Right lobe of liver (tissue), 4 donors: Measurements from ENCODE around the gene OCEL1.

Experiments used
- POLR2A ChIP-seq: fragments of 450-650 bp; IDR thresholded peaks from one replicate; pipeline ENCODE4 v1.6.1; 2017; ENCODE audit warnings: antibody characterized with exemption, mild to moderate bottlenecking
- TF ChIP-seq, protein P1 (sequence below), 4 donors: fragments of 200-600 bp in 3 of 4; fragments of 450-650 bp in 1 of 4; IDR thresholded peaks; one replicate each; pipeline versions ENCODE4 v1.5.1 to v1.8.0; 2016 to 2022; ENCODE audit warnings: antibody characterized with exemption in 4 of 4, mild to moderate bottlenecking in 2 of 4
- donor health status: DM: no; HTN: no; CAD: no.
- donor health status: DM: no; HTN: no; CAD: no.
- donor health status: DM: no; HTN: yes; CAD: no.

DNA sequence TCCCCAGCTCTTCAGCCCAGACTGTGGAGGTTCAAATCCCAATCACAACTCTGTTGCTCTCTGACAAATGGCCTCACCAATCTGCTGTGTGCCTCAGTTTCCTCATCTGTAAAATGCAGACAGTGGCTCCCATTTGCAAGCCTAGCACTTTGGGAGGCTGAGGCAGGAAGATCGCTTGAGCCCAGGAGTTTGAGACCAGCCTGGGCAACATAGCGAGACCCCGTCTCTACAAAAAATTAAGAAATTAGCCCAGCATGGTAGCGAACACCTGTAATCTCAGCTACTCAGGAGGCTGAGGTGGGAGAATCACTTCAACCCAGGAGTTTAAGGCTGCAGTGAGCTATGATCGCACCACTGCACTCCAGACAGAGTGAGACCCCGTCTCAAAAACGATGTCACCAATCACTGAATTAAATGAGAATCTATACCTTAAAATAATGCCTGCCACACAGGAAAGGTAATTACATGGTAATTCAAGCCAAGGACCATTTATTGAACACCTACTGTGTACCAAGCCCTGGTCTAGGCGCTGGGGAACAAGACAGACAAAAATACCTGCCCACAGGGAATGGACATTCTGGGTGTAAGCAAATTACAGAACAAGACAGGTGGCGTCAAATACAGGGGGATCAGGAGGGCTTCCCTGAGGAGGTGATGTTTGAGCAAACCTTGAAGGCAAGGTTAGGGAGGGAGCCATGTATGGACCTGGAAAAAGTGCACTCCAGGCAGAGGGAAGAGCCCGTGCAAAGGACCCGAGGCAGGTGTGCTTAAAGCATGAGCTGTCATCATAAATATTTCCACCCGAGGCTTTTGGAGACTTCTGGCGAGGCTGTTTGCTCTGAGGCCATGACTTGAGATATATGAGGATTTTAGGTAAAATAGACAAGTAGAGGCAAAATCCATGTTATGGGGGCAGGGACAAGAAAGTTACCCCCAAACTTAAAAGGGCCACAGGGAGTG is 12.0 kb downstream of the OCEL1 start:
- TF ChIP-seq, protein P1, sequence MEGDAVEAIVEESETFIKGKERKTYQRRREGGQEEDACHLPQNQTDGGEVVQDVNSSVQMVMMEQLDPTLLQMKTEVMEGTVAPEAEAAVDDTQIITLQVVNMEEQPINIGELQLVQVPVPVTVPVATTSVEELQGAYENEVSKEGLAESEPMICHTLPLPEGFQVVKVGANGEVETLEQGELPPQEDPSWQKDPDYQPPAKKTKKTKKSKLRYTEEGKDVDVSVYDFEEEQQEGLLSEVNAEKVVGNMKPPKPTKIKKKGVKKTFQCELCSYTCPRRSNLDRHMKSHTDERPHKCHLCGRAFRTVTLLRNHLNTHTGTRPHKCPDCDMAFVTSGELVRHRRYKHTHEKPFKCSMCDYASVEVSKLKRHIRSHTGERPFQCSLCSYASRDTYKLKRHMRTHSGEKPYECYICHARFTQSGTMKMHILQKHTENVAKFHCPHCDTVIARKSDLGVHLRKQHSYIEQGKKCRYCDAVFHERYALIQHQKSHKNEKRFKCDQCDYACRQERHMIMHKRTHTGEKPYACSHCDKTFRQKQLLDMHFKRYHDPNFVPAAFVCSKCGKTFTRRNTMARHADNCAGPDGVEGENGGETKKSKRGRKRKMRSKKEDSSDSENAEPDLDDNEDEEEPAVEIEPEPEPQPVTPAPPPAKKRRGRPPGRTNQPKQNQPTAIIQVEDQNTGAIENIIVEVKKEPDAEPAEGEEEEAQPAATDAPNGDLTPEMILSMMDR (IDR thresholded peaks at IDR 0.05), result no peak
- no peak for TF ChIP-seq POLR2A
